ENCODE data around the gene VPS54.

Gene VPS54

GRCh38 chr2:63842149-63843061 lies 176.8 kb downstream of the VPS54 start:
- DNase-seq (ENCODE audit: low spot score): peak; percentile 58

Measured in NAMALWA (cell line).